ENCODE results near the gene ZNF483.
"Not testable (repeated sequence)": the region's sequence is repeated elsewhere in the genome, so short reads cannot be mapped to it uniquely, and the experiment has no call there.

Gene ZNF483

DNA sequence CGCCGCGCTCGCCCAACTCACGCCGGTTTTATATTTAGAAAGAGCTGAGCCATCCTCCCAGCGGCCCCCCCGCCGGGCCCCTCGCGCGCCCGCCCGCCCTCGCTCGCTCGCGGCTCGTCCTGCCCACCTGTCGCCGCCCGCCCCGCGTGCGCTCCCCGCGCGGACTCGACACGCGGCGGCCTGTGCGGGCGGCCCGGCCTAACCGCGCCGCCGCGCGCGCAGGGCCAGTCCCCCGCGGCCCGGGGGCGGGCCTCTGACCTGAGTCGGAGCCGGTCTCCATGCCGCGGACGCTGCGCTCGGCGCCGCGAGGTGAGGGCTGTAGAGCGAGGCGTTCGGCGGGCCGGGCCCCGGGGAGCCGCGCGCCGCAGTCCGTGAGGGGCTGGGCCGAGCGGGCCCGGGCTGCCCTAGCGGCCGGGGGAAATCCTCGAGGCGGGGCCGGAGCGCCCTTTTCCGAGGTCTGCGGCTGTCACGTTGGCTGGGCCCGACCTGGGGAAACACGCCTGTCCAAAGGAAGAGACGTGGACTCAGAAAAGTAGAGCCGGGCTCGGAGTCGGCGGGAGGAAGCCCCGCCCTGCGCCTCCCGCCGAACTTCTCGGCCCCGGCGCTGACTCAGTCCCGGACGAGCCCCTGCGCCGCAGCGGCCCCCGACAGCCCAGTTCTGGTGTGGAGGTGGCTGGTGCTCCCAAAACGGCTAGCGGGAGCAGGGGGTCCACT is 41.0 kb upstream of the ZNF483 start, which contains the start of gene ECPAS:
Gene ECPAS (minus strand): TSS at position 526 of the 714 bp plus-strand sequence. CDS start 11,465 bp downstream, outside the sequence.
- no peak for TF ChIP-seq CTCF (IDR thresholded peaks at IDR 0.05; ENCODE audit: insufficient read depth, missing control alignments)
- FAIRE-seq (no peak), DNase-seq (ENCODE audit: insufficient read length, low spot score) (peak; percentile 40)

DNA sequence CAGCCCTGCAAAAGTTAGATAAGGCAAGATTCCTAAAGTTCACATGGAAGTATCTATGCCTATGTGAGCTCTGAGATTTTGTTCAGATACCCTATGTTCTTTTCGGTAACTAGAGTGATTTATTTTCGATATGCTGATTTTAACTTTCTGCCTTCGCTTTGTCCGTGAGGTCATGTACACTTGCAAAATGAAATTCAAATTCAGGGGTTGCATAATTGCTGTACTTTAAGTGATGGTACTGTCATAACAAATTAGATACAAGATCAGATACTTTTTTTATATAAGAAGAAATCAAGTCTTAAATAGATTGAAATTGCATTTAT is 40.4 kb upstream of the ZNF483 start:
- no peak for TF ChIP-seq CTCF (IDR thresholded peaks at IDR 0.05; ENCODE audit: insufficient read depth, missing control alignments)
- no peak for DNase-seq (ENCODE audit: insufficient read length, low spot score)
- no peak for FAIRE-seq

- DNase-seq (ENCODE audit: insufficient read length, low spot score); FAIRE-seq: not testable (repeated sequence)
These were observed 27.8 kb upstream of the ZNF483 start for GRCh38 chr9:111497196-111497595.

DNA sequence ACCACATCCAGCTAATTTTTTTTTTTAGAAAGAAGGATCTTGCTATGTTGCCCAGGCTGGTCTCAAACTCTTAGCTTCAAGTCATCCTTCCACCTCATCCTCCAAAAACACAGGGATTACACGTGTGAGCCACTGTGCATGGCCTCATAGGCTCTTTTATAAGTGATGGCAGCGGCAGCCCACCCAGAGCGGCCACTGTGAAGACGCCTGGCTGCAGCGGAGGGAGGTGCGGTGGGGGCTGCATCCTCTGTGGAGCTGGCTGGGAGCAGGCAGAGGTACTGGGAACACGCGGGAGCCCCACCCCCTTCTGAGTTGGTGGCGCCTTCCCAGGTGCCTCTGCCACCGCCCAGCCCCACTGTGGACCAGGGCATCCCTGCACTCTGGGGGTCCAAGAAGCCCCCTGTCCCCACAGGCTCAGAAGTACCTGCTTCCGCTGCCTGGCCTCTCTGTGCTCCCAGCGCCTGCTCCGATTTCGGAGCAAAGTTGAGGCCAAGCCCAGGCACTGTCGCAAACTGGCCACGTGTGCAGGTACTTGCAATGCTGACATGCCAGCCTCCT is 23.9 kb upstream of the ZNF483 start:
- DNase-seq (ENCODE audit: insufficient read length, low spot score): no peak
- FAIRE-seq: no peak
- no peak for TF ChIP-seq CTCF (IDR thresholded peaks at IDR 0.05; ENCODE audit: insufficient read depth, missing control alignments)

DNA sequence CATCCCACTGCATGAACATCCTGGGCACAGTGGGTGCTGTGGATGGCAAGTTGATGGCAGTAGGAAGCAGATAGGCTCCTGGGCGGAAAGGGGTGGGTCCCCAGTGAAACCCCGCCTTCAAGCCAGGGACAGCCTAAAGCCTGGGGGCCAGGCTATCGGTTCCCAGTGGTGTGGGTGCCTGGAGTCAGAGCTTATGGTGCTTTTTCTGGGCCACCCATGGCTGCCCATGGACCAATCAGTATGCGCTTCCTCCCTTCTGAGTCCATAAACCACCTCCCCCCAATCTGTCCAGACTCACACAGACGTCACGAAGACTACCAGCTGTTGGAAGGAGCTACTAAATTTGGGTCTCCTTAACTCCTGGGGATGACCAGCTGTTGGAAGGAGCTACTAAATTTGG is 23.3 kb upstream of the ZNF483 start:
- DNase-seq (ENCODE audit: insufficient read length, low spot score) (no peak), FAIRE-seq (no peak)
- no peak for TF ChIP-seq CTCF (IDR thresholded peaks at IDR 0.05; ENCODE audit: insufficient read depth, missing control alignments)

GRCh38 chr9:111502506-111502905 is 22.5 kb upstream of the ZNF483 start:
- no peak for TF ChIP-seq CTCF (IDR thresholded peaks at IDR 0.05; ENCODE audit: insufficient read depth, missing control alignments)
- DNase-seq (ENCODE audit: insufficient read length, low spot score) (no peak), FAIRE-seq (no peak)

- not testable (repeated sequence) for FAIRE-seq
These were observed 13.4 kb upstream of the ZNF483 start for GRCh38 chr9:111511581-111511980.

DNA sequence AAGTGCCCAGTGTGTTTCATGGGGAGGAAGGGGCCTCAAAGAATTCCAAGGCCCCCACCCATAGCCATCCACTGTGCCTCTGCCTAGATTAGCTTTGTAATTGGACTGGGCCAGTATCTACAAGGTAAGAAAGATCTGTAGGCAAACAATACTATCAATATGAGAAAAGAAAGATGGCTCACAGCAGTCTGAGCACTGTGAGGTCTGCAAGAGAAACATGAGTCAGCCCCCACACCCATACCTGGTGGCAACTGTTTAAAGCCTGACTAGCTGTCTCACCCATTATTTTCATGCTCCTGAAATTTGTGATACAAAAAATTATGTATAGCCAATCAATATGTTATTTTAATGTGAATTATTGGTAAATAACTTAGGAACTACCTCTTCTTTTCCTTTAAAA is 10.0 kb upstream of the ZNF483 start:
- TF ChIP-seq CTCF (IDR thresholded peaks at IDR 0.05; ENCODE audit: insufficient read depth, missing control alignments): no peak
- FAIRE-seq (no peak), DNase-seq (ENCODE audit: insufficient read length, low spot score) (no peak)

More at GRCh38 chr9:111511581-111511980, 13.4 kb upstream of the ZNF483 start:
- not testable (repeated sequence) for DNase-seq (ENCODE audit: insufficient read length, low spot score)

Data from D721Med (cell line).